Mesothelial cell of epicardium (in vitro differentiated cells): Measurements from ENCODE around the gene HHATL. TPM values are rescaled to one million over a fixed set of nuclear protein-coding genes. Genes with fewer than 3 reads are reported as not detected.

Experiments used
- DNase-seq, 2 experiments: peaks; one replicate each; pipeline ENCODE4 v3.0.0; 2021; ENCODE audit warnings: low spot score in 2 of 2; ENCODE audit not compliant: unreplicated experiment in 2 of 2
- H3K27ac Mint-ChIP-seq: 2 replicates; pipeline ENCODE4 v1.8.0; 2021; ENCODE audit warnings: mixed read lengths
- H3K27me3 Mint-ChIP-seq: 2 replicates; pipeline ENCODE4 v1.8.0; 2021; ENCODE audit warnings: low read depth, mixed read lengths
- H3K36me3 Mint-ChIP-seq: 2 replicates; pipeline ENCODE4 v1.8.0; 2021; ENCODE audit warnings: mixed read lengths
- H3K4me1 Mint-ChIP-seq: 2 replicates; pipeline ENCODE4 v1.8.0; 2021; ENCODE audit warnings: mixed read lengths
- H3K4me3 Mint-ChIP-seq: 2 replicates; pipeline ENCODE4 v1.8.0; 2021; ENCODE audit warnings: mild to moderate bottlenecking, moderate library complexity, mixed read lengths
- H3K9me3 Mint-ChIP-seq: 2 replicates; pipeline ENCODE4 v1.8.0; 2021; ENCODE audit warnings: mixed read lengths
- CTCF ChIP-seq: fragments of 200-600 bp; sonication (generic); IDR thresholded peaks from one replicate; pipeline ENCODE4 v1.5.0; 2021; ENCODE audit warnings: antibody characterized with exemption; ENCODE audit not compliant: unreplicated experiment
- total RNA-seq: library from RNA; stranded (reverse); gene quantifications from 3 replicates; pipeline ENCODE4 v1.2.1, GENCODE V29; 2021

Gene HHATL
- not detected in 3 replicates for total RNA-seq

- Mint-ChIP-seq H3K4me1 (no peaks in the 10 kb centered on the region), H3K4me3 (no peak within 1 kb of the TSS), H3K27ac (no peak within 1 kb of the TSS), H3K9me3 (no peaks in the 10 kb centered on the region), H3K36me3 (no peaks in the 10 kb centered on the region), H3K27me3 (peaks cover 25% of the 10 kb centered on the region)
- DNase-seq: peak; percentile 19 to 37
- TF ChIP-seq CTCF: no peak
Observed at GRCh38 chr3:42702066-42702951, at the start of gene HHATL. HHATL (minus strand) TSS chr3:42702798; CDS start chr3:42700826, 1,972 bp downstream.

GRCh38 chr3:42751609-42752008 lies 49.0 kb upstream of the HHATL start:
- peaks cover 17% of the 10 kb centered on the region for H3K4me1 Mint-ChIP-seq
- no peaks in the 10 kb centered on the region for H3K36me3 Mint-ChIP-seq
- peak in 1 of 2 experiments; percentile 37 for DNase-seq
- H3K9me3 Mint-ChIP-seq: no peaks in the 10 kb centered on the region
- no peak overlapping the region for H3K4me3 Mint-ChIP-seq
- no peak for TF ChIP-seq CTCF
- H3K27me3 Mint-ChIP-seq: no peaks in the 10 kb centered on the region
- H3K27ac Mint-ChIP-seq: no peak overlapping the region

GRCh38 chr3:42750834-42751233 lies 48.2 kb upstream of the HHATL start:
- H3K27me3 Mint-ChIP-seq: no peaks in the 10 kb centered on the region
- no peaks in the 10 kb centered on the region for H3K9me3 Mint-ChIP-seq
- H3K27ac Mint-ChIP-seq: no peak overlapping the region
- H3K36me3 Mint-ChIP-seq: no peaks in the 10 kb centered on the region
- peaks cover 24% of the 10 kb centered on the region for H3K4me1 Mint-ChIP-seq
- DNase-seq: peak in 1 of 2 experiments; percentile 25
- H3K4me3 Mint-ChIP-seq: no peak overlapping the region
- no peak for TF ChIP-seq CTCF

DNA sequence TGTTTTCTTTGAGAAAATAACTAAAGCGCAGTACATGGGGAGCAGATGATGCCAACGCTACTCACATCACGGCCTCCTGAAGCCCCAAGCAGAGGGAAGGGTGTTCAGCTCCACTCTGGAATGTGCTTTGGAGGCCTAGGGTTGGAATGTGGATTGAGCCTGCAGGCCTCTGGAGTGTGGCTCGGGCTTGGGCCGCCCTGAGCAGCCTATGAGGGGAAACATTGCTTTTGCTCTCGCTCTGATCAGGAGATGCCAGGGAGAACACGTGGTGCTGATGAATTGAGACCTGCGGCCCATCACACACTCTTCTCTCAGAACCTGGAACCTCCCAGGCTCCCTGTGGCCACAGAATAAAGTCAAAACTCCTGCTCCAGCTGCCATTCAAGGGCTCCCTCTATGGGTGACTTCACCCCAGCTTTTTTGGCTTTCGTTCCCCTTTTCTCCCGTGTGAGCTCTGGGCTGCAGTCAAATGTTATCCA lies 47.2 kb upstream of the HHATL start:
- Mint-ChIP-seq H3K4me1 (peaks cover 30% of the 10 kb centered on the region), H3K4me3 (no peak overlapping the region), H3K27ac (peak overlapping the region; percentile 61)

GRCh38 chr3:42749025-42749752 lies 46.6 kb upstream of the HHATL start:
- peak in 1 of 2 experiments; percentile 29 for DNase-seq
- H3K4me3 Mint-ChIP-seq: no peak overlapping the region
- H3K9me3 Mint-ChIP-seq: no peaks in the 10 kb centered on the region
- no peaks in the 10 kb centered on the region for H3K36me3 Mint-ChIP-seq
- no peak for TF ChIP-seq CTCF
- peaks cover 32% of the 10 kb centered on the region for H3K4me1 Mint-ChIP-seq
- H3K27ac Mint-ChIP-seq: peak overlapping the region; percentile 61
- no peaks in the 10 kb centered on the region for H3K27me3 Mint-ChIP-seq

More for the DNA sequence above, 47.2 kb upstream of the HHATL start:
- DNase-seq: peak in 1 of 2 experiments; percentile 40
- TF ChIP-seq CTCF: no peak
- Mint-ChIP-seq H3K9me3 (no peaks in the 10 kb centered on the region), H3K36me3 (no peaks in the 10 kb centered on the region), H3K27me3 (no peaks in the 10 kb centered on the region)
